ENCODE results near the gene RAPGEF5. TPM values are rescaled to one million over a fixed set of nuclear protein-coding genes. Genes with fewer than 3 reads are reported as not detected.

Gene RAPGEF5
- total and polyA plus RNA-seq, 2 donors (not counting 3 experiments of a cell fraction or from before 2014, with no cell fraction given), result 10.0 to 43.2 TPM

GRCh38 chr7:22262538-22262937, 94.4 kb downstream of the RAPGEF5 start:
- intact Hi-C loops (cut with micrococcal nuclease), result no loop called here
- no TSS peak for BruUV-seq (replicated peaks)
- H3K9ac ChIP-seq (replicated peaks; ENCODE audit: extremely low read depth, insufficient read depth, low read length), result no peak overlapping the region
- no peaks in the 10 kb centered on the region for H3K27me3 ChIP-seq (ENCODE audit: control insufficient read depth in 2 of 2, insufficient read depth in 2 of 2, low read length in 2 of 2)
- CTCF ChIA-PET, result interaction anchor here (0.5 to 1.7 kb wide), 2 partner anchors 39 to 148 kb away, joined by 3 read pairs; no protein-coding TSS in a partner anchor
- FAIRE-seq (no peak), DNase-seq (ENCODE audit: low read depth, low spot score) (no peak)
- no peak overlapping the region for H2AFZ ChIP-seq (ENCODE audit: low read depth, low read length)
- H3K9me1 ChIP-seq (replicated peaks; ENCODE audit: control insufficient read depth, extremely low read depth, insufficient read depth, low read length), result no peaks in the 10 kb centered on the region
- H3K36me3 ChIP-seq (ENCODE audit: control insufficient read depth in 2 of 2, extremely low read depth in 1 of 2, insufficient read depth in 2 of 2, low read length in 2 of 2), result no peaks in the 10 kb centered on the region
- no peak overlapping the region for H3K27ac ChIP-seq (ENCODE audit: insufficient read depth, low read depth, low read length)
- no peak for TF ChIP-seq MAX (IDR thresholded peaks at IDR 0.05; ENCODE audit: insufficient read depth, insufficient read length)
- TF ChIP-seq FOS (IDR thresholded peaks at IDR 0.05; ENCODE audit: borderline replicate concordance, insufficient read depth, low read length), result no peak
- no peak for TF ChIP-seq GATA2 (IDR thresholded peaks at IDR 0.05; ENCODE audit: insufficient read depth, insufficient read length, low read depth, low read length)
- TF ChIP-seq MYC (IDR thresholded peaks at IDR 0.05; ENCODE audit: low read depth, low read length), result no peak
- no peak for TF ChIP-seq POLR2A (IDR thresholded peaks at IDR 0.05; ENCODE audit: low read depth, low read length)
- TF ChIP-seq CTCF (IDR thresholded peaks at IDR 0.05; ENCODE audit: extremely low read depth in 1 of 2, insufficient read depth in 1 of 2, low read depth in 1 of 2, low read length in 2 of 2), result no peak
- no peak for TF ChIP-seq JUN (IDR thresholded peaks at IDR 0.05; ENCODE audit: borderline replicate concordance, insufficient read depth, insufficient read length, low read depth)
- no peak for TF ChIP-seq EZH2 (IDR thresholded peaks at IDR 0.05; ENCODE audit: borderline replicate concordance, low read depth, low read length, severe bottlenecking)
- TF ChIP-seq POLR2AphosphoS5 (IDR thresholded peaks at IDR 0.05; ENCODE audit: insufficient read depth, low read depth, low read length), result no peak
- H3K4me3 ChIP-seq (replicated peaks in 1 of 3; ENCODE audit: insufficient read depth in 1 of 3, low read depth in 1 of 3, low read length in 3 of 3), result no peak overlapping the region
- H3K79me2 ChIP-seq (ENCODE audit: control insufficient read depth, insufficient read depth, low read length), result no peaks in the 10 kb centered on the region
- H4K20me1 ChIP-seq (replicated peaks; ENCODE audit: control insufficient read depth, extremely low read depth, insufficient read depth, low read length), result no peaks in the 10 kb centered on the region
- POLR2A ChIA-PET, result no interaction called here
- H3K9me3 ChIP-seq (replicated peaks; ENCODE audit: control insufficient read depth, insufficient read depth, low read length), result no peaks in the 10 kb centered on the region
- dilution Hi-C loops (cut with MboI; ENCODE audit: extremely low pct_ligation_motif_present, low sequenced_read_pairs), result no loop called here
- no peak overlapping the region for H3K4me2 ChIP-seq (ENCODE audit: insufficient read depth, low read length)
- H3K4me1 ChIP-seq (ENCODE audit: control insufficient read depth, extremely low read depth, insufficient read depth, low read length), result no peaks in the 10 kb centered on the region

All from endothelial cell of umbilical vein (primary cell).